Fibroblast of skin of abdomen (primary cell): ENCODE data around the gene NUTM2E. TPM values are rescaled to one million over a fixed set of nuclear protein-coding genes. Genes with fewer than 3 reads are reported as not detected.
A peak's percentile ranks its signal among the peaks of the same experiment; 100 is the strongest.
"Not testable (repeated sequence)": the region's sequence is repeated elsewhere in the genome, so short reads cannot be mapped to it uniquely, and the experiment has no call there.

Experiments used
- DNase-seq: peaks from one replicate; pipeline ENCODE4 v3.0.0-alpha.2; 2013
- polyA plus RNA-seq, 2 experiments: library from polyadenylated mRNA; unstranded; fragments of 120-200 nt; gene quantifications; one replicate each; pipeline ENCODE4 v1.2.1, GENCODE V29; 2013; ENCODE audit not compliant: insufficient read length in 2 of 2

NUTM2E gene
- not detected for polyA plus RNA-seq (2013, experiment 1 of 2; ENCODE audit: insufficient read length)
- polyA plus RNA-seq (2013, experiment 2 of 2; ENCODE audit: insufficient read length) = 0.32 TPM

- DNase-seq = peak; percentile 82
Measured at GRCh38 chr10:79826496-79827215, at the start of gene NUTM2E. TSS of gene NUTM2E (plus strand) at chr10:79826739. CDS start at chr10:79841741, 15,002 bp downstream.

GRCh38 chr10:79777997-79778396, 48.5 kb upstream of the NUTM2E start:
- not testable (repeated sequence) for DNase-seq

- DNase-seq = peak; percentile 55
Measured at GRCh38 chr10:79779310-79779938, 47.1 kb upstream of the NUTM2E start.

GRCh38 chr10:79779992-79780391, 46.5 kb upstream of the NUTM2E start:
- DNase-seq = not testable (repeated sequence)

- DNase-seq = not testable (repeated sequence)
Measured at GRCh38 chr10:79781584-79781983, 45.0 kb upstream of the NUTM2E start.

- not testable (repeated sequence) for DNase-seq
Measured at GRCh38 chr10:79787455-79787952, 39.0 kb upstream of the NUTM2E start.

GRCh38 chr10:79789351-79789750, 37.2 kb upstream of the NUTM2E start:
- not testable (repeated sequence) for DNase-seq

- DNase-seq = not testable (repeated sequence)
Measured at GRCh38 chr10:79791906-79792517, 34.5 kb upstream of the NUTM2E start.

- DNase-seq = not testable (repeated sequence)
Measured at GRCh38 chr10:79799337-79799736, 27.2 kb upstream of the NUTM2E start.

GRCh38 chr10:79805857-79806256, 20.7 kb upstream of the NUTM2E start:
- peak; percentile 54 for DNase-seq

- DNase-seq = not testable (repeated sequence)
Measured at GRCh38 chr10:79811895-79812294, 14.6 kb upstream of the NUTM2E start.

- DNase-seq = not testable (repeated sequence)
Measured at GRCh38 chr10:79816290-79816689, 10.2 kb upstream of the NUTM2E start.

- DNase-seq = not testable (repeated sequence)
Measured at GRCh38 chr10:79823387-79823786, 3.2 kb upstream of the NUTM2E start.

GRCh38 chr10:79825587-79826011, 940 bp upstream of the NUTM2E start:
- not testable (repeated sequence) for DNase-seq

GRCh38 chr10:79826131-79826495, 426 bp upstream of the NUTM2E start:
- not testable (repeated sequence) for DNase-seq

GRCh38 chr10:79833833-79834232, 7.3 kb downstream of the NUTM2E start:
- not testable (repeated sequence) for DNase-seq

- not testable (repeated sequence) for DNase-seq
Measured at GRCh38 chr10:79835891-79836290, 9.4 kb downstream of the NUTM2E start.

GRCh38 chr10:79836891-79837290, 10.4 kb downstream of the NUTM2E start:
- not testable (repeated sequence) for DNase-seq

GRCh38 chr10:79838441-79838840, 11.9 kb downstream of the NUTM2E start:
- not testable (repeated sequence) for DNase-seq

- not testable (repeated sequence) for DNase-seq
Measured at GRCh38 chr10:79853191-79853854, 26.8 kb downstream of the NUTM2E start.

- not testable (repeated sequence) for DNase-seq
Measured at GRCh38 chr10:79862269-79862668, 35.7 kb downstream of the NUTM2E start.

- DNase-seq = not testable (repeated sequence)
Measured at GRCh38 chr10:79862803-79863202, 36.3 kb downstream of the NUTM2E start.
